GM21367 (cell line): ENCODE measurements around the gene BUD31.

Experiments
- ATAC-seq: cut with Tn5 transposase; IDR thresholded peaks from one replicate; pipeline ENCODE4 v1.9.1; 2021; ENCODE audit not compliant: unreplicated experiment

BUD31 gene

GRCh38 chr7:99461221-99461620 is 52.5 kb downstream of the BUD31 start:
- no peak for ATAC-seq

- ATAC-seq: no peak
These were observed 56.6 kb downstream of the BUD31 start for GRCh38 chr7:99465421-99465768.

- no peak for ATAC-seq
These were observed 59.7 kb downstream of the BUD31 start for GRCh38 chr7:99468336-99468918.
